ENCODE results near the gene FOXJ3. TPM values are rescaled to one million over a fixed set of nuclear protein-coding genes. Genes with fewer than 3 reads are reported as not detected.
"Not testable (repeated sequence)": the region's sequence is repeated elsewhere in the genome, so short reads cannot be mapped to it uniquely, and the experiment has no call there.

FOXJ3 gene
- polyA plus RNA-seq, 3 donors, result 38.8 to 48.9 (median 45.6) TPM

- DNase-seq (ENCODE audit: extremely low read depth in 1 of 11, low read depth in 9 of 11, low spot score in 4 of 11), result no peak
Observed at GRCh38 chr1:42221456-42221855, 113.6 kb downstream of the FOXJ3 start.

GRCh38 chr1:42219627-42220026 is 115.4 kb downstream of the FOXJ3 start:
- no peak for DNase-seq (ENCODE audit: extremely low read depth in 1 of 11, low read depth in 9 of 11, low spot score in 4 of 11)

- DNase-seq (ENCODE audit: extremely low read depth in 1 of 11, low read depth in 9 of 11, low spot score in 4 of 11), result no peak
Observed at GRCh38 chr1:42214447-42214871, 120.6 kb downstream of the FOXJ3 start.

- no peak for DNase-seq (ENCODE audit: extremely low read depth in 1 of 11, low read depth in 9 of 11, low spot score in 4 of 11)
Observed at GRCh38 chr1:42211224-42211623, 123.8 kb downstream of the FOXJ3 start.

- no peak for DNase-seq (ENCODE audit: extremely low read depth in 1 of 11, low read depth in 9 of 11, low spot score in 4 of 11)
Observed at GRCh38 chr1:42210421-42211133, 124.5 kb downstream of the FOXJ3 start.

- DNase-seq (ENCODE audit: extremely low read depth in 1 of 11, low read depth in 9 of 11, low spot score in 4 of 11), result no peak
Observed at GRCh38 chr1:42209526-42210251, 125.3 kb downstream of the FOXJ3 start.

- DNase-seq (ENCODE audit: extremely low read depth in 1 of 11, low read depth in 9 of 11, low spot score in 4 of 11), result not testable (repeated sequence)
Observed at GRCh38 chr1:42206930-42207329, 128.1 kb downstream of the FOXJ3 start.

GRCh38 chr1:42206164-42206563 is 128.9 kb downstream of the FOXJ3 start:
- DNase-seq (ENCODE audit: extremely low read depth in 1 of 11, low read depth in 9 of 11, low spot score in 4 of 11), result peak in 1 of 11 donors; percentile 11

- DNase-seq (ENCODE audit: extremely low read depth in 1 of 11, low read depth in 9 of 11, low spot score in 4 of 11), result no peak
Observed at GRCh38 chr1:42201986-42202385, 133.0 kb downstream of the FOXJ3 start.

- DNase-seq (ENCODE audit: extremely low read depth in 1 of 11, low read depth in 9 of 11, low spot score in 4 of 11), result no peak
Observed at GRCh38 chr1:42198251-42198650, 136.8 kb downstream of the FOXJ3 start.

- no peak for DNase-seq (ENCODE audit: extremely low read depth in 1 of 11, low read depth in 9 of 11, low spot score in 4 of 11)
Observed at GRCh38 chr1:42195841-42196240, 139.2 kb downstream of the FOXJ3 start.

GRCh38 chr1:42192106-42192505 is 142.9 kb downstream of the FOXJ3 start:
- DNase-seq (ENCODE audit: extremely low read depth in 1 of 11, low read depth in 9 of 11, low spot score in 4 of 11), result no peak

- DNase-seq (ENCODE audit: extremely low read depth in 1 of 11, low read depth in 9 of 11, low spot score in 4 of 11), result no peak
Observed at GRCh38 chr1:42191319-42191718, 143.7 kb downstream of the FOXJ3 start.

- DNase-seq (ENCODE audit: extremely low read depth in 1 of 11, low read depth in 9 of 11, low spot score in 4 of 11), result no peak
Observed at GRCh38 chr1:42189931-42190853, 144.8 kb downstream of the FOXJ3 start.

- DNase-seq (ENCODE audit: extremely low read depth in 1 of 11, low read depth in 9 of 11, low spot score in 4 of 11), result no peak
Observed at GRCh38 chr1:42186152-42186551, 148.9 kb downstream of the FOXJ3 start.

GRCh38 chr1:42184616-42185015 is 150.4 kb downstream of the FOXJ3 start:
- DNase-seq (ENCODE audit: extremely low read depth in 1 of 11, low read depth in 9 of 11, low spot score in 4 of 11), result no peak

GRCh38 chr1:42183957-42184268 is 151.1 kb downstream of the FOXJ3 start:
- no peak for DNase-seq (ENCODE audit: extremely low read depth in 1 of 11, low read depth in 9 of 11, low spot score in 4 of 11)

- no peak for DNase-seq (ENCODE audit: extremely low read depth in 1 of 11, low read depth in 9 of 11, low spot score in 4 of 11)
Observed at GRCh38 chr1:42183210-42183956, 151.7 kb downstream of the FOXJ3 start.

- DNase-seq (ENCODE audit: extremely low read depth in 1 of 11, low read depth in 9 of 11, low spot score in 4 of 11), result no peak
Observed at GRCh38 chr1:42181687-42182086, 153.3 kb downstream of the FOXJ3 start.
